Retinal pigment epithelial cell (primary cell): ENCODE data around the gene EXOC6B.

Source experiments
- DNase-seq: peaks from one replicate; pipeline ENCODE4 v3.0.0-alpha.2; 2010; ENCODE audit warnings: low read depth
- H3K4me3 ChIP-seq: 2 replicates; pipeline ENCODE4 v1.5.1; 2011; ENCODE audit warnings: mild to moderate bottlenecking, low read length, control low read depth, moderate library complexity
- CTCF ChIP-seq: conservative IDR thresholded peaks from 2 replicates; pipeline ENCODE4 v1.5.1; 2011; ENCODE audit warnings: low read depth, low read length, control low read depth, inconsistent platforms

Gene EXOC6B

GRCh38 chr2:72263043-72263775 is 562.6 kb downstream of the EXOC6B start:
- DNase-seq, result no peak
- no peak overlapping the region for H3K4me3 ChIP-seq
- TF ChIP-seq CTCF, result no peak

GRCh38 chr2:72261076-72261475 is 564.8 kb downstream of the EXOC6B start:
- no peak for TF ChIP-seq CTCF
- no peak for DNase-seq
- H3K4me3 ChIP-seq, result no peak overlapping the region

- H3K4me3 ChIP-seq, result no peak overlapping the region
- TF ChIP-seq CTCF, result no peak
- DNase-seq, result no peak
These were observed 570.3 kb downstream of the EXOC6B start for GRCh38 chr2:72255540-72255939.

- no peak overlapping the region for H3K4me3 ChIP-seq
- no peak for DNase-seq
- no peak for TF ChIP-seq CTCF
These were observed 570.9 kb downstream of the EXOC6B start for GRCh38 chr2:72254831-72255451.

GRCh38 chr2:72238311-72238710 is 587.5 kb downstream of the EXOC6B start:
- TF ChIP-seq CTCF, result no peak
- DNase-seq, result no peak
- H3K4me3 ChIP-seq, result no peak overlapping the region

GRCh38 chr2:72237549-72237948 is 588.3 kb downstream of the EXOC6B start:
- no peak for TF ChIP-seq CTCF
- H3K4me3 ChIP-seq, result no peak overlapping the region
- no peak for DNase-seq
